Neural cell (in vitro differentiated cells): ENCODE results near the gene COL13A1. TPM values are rescaled to one million over a fixed set of nuclear protein-coding genes. Genes with fewer than 3 reads are reported as not detected.

Source experiments
- H2AFZ ChIP-seq: fragments of 200-600, 300-800 bp; sonication (generic), shearing (Covaris generic); 2 replicates; pipeline ENCODE4 v1.6.0; 2014; ENCODE audit warnings: low read depth, mild to moderate bottlenecking, antibody characterized with exemption, low read length, moderate library complexity
- H3F3A ChIP-seq: fragments of 200-600 bp; shearing (Covaris generic); 2 replicates; pipeline ENCODE4 v1.6.1; 2016; ENCODE audit warnings: mild to moderate bottlenecking, moderate library complexity, mixed read lengths, antibody characterized with exemption, low read length; ENCODE audit not compliant: insufficient read depth, poor library complexity, severe bottlenecking
- H3K27ac ChIP-seq: fragments of 200-600, 300-800 bp; sonication (generic), shearing (Covaris generic); 2 replicates; pipeline ENCODE4 v1.5.1; 2014; ENCODE audit warnings: mild to moderate bottlenecking, low read length, moderate library complexity
- H3K27me3 ChIP-seq: fragments of 300-800, 200-600 bp; sonication (generic), shearing (Covaris generic); 2 replicates; pipeline ENCODE4 v1.6.0; 2014; ENCODE audit warnings: mild to moderate bottlenecking, low read depth, low read length, moderate library complexity; ENCODE audit not compliant: insufficient read depth
- H3K36me3 ChIP-seq: fragments of 300-800, 200-600 bp; sonication (generic), shearing (Covaris generic); 2 replicates; pipeline ENCODE4 v1.5.1; 2014; ENCODE audit warnings: mild to moderate bottlenecking, antibody characterized with exemption, low read length, moderate library complexity; ENCODE audit not compliant: insufficient read depth
- H3K4me2 ChIP-seq: fragments of 300-800, 200-600 bp; sonication (generic), shearing (Covaris generic); 2 replicates; pipeline ENCODE4 v1.6.0; 2014; ENCODE audit warnings: mild to moderate bottlenecking, low read length
- H3K4me3 ChIP-seq: fragments of 300-800, 200-600 bp; sonication (generic), shearing (Covaris generic); 2 replicates; pipeline ENCODE4 v1.5.1; 2014; ENCODE audit warnings: mild to moderate bottlenecking, low read length, moderate library complexity
- H3K79me2 ChIP-seq: fragments of 200-600 bp; shearing (Covaris generic); replicated peaks from 2 replicates; pipeline ENCODE4 v1.6.0; 2014; ENCODE audit warnings: mild to moderate bottlenecking, low read length, moderate library complexity; ENCODE audit not compliant: insufficient read depth
- H3K9ac ChIP-seq: fragments of 300-800, 200-600 bp; sonication (generic), shearing (Covaris generic); 2 replicates; pipeline ENCODE4 v1.6.1; 2016; ENCODE audit warnings: mild to moderate bottlenecking, low read length, mixed read lengths
- H3K9me2 ChIP-seq: fragments of 200-600 bp; shearing (Covaris generic); 2 replicates; pipeline ENCODE4 v1.6.1; 2016; ENCODE audit warnings: mild to moderate bottlenecking, low read length, mixed read lengths; ENCODE audit not compliant: insufficient read depth
- H3K9me3 ChIP-seq: fragments of 200-600, 300-800 bp; sonication (generic), shearing (Covaris generic); 2 replicates; pipeline ENCODE4 v1.6.1; 2016; ENCODE audit warnings: mild to moderate bottlenecking, mixed run types, low read length, moderate library complexity, mixed read lengths
- H4K20me1 ChIP-seq: fragments of 200-600 bp; shearing (Covaris generic); 2 replicates; pipeline ENCODE4 v1.6.1; 2016; ENCODE audit warnings: mild to moderate bottlenecking, mixed run types; ENCODE audit not compliant: insufficient read depth
- EP300 ChIP-seq: fragments of 450-650 bp; conservative IDR thresholded peaks from 2 replicates; pipeline ENCODE4 v1.6.1; 2014; ENCODE audit warnings: antibody characterized with exemption, mild to moderate bottlenecking, moderate library complexity; ENCODE audit not compliant: poor library complexity, severe bottlenecking
- EZH2 ChIP-seq: fragments of 200-600, 300-800 bp; shearing (Covaris generic), sonication (generic); IDR thresholded peaks from 2 replicates; pipeline ENCODE4 v1.6.1; 2014; ENCODE audit warnings: antibody characterized with exemption, low read length, borderline replicate concordance, mild to moderate bottlenecking; ENCODE audit not compliant: insufficient read depth, poor library complexity, severe bottlenecking
- MXI1 ChIP-seq: fragments of 450-650 bp; conservative IDR thresholded peaks from 2 replicates; pipeline ENCODE4 v1.6.1; 2014; ENCODE audit warnings: antibody characterized with exemption, mild to moderate bottlenecking; ENCODE audit not compliant: poor library complexity, severe bottlenecking
- POLR2AphosphoS5 ChIP-seq: IDR thresholded peaks from 2 replicates; pipeline ENCODE4 v1.6.1; 2012
- RAD21 ChIP-seq: fragments of 450-650 bp; conservative IDR thresholded peaks from 2 replicates; pipeline ENCODE4 v1.6.1; 2014; ENCODE audit warnings: antibody characterized with exemption, mild to moderate bottlenecking, moderate library complexity
- REST ChIP-seq: IDR thresholded peaks from 2 replicates; pipeline ENCODE4 v1.6.1; 2012; ENCODE audit warnings: borderline replicate concordance
- SMC3 ChIP-seq: fragments of 450-650 bp; conservative IDR thresholded peaks from 2 replicates; pipeline ENCODE4 v1.6.1; 2014; ENCODE audit warnings: antibody characterized with exemption, mild to moderate bottlenecking, moderate library complexity; ENCODE audit not compliant: poor library complexity
- TAF1 ChIP-seq: IDR thresholded peaks from 2 replicates; pipeline ENCODE4 v1.6.1; 2012; ENCODE audit warnings: low read depth
- polyA plus RNA-seq: library from polyadenylated mRNA; depleted of rRNA; stranded (reverse); fragments of >200 nt; gene quantifications from 2 replicates; pipeline ENCODE4 v1.2.3, GENCODE V29; 2014
- TF ChIP-seq, protein P1 (sequence below): fragments of 450-650 bp; IDR thresholded peaks from 2 replicates; pipeline ENCODE4 v1.5.1; 2014; ENCODE audit warnings: antibody characterized with exemption, mild to moderate bottlenecking, moderate library complexity; ENCODE audit not compliant: poor library complexity, severe bottlenecking

COL13A1 gene
- polyA plus RNA-seq, 1 donor from 2014 or later = 4.7 TPM

GRCh38 chr10:69756279-69756678 lies 45.4 kb upstream of the COL13A1 start:
- H4K20me1 ChIP-seq = no peaks in the 10 kb centered on the region
- H3K27me3 ChIP-seq = no peaks in the 10 kb centered on the region
- H3K9me2 ChIP-seq = no peaks in the 10 kb centered on the region
- H2AFZ ChIP-seq = no peak overlapping the region
- TF ChIP-seq, protein P1, sequence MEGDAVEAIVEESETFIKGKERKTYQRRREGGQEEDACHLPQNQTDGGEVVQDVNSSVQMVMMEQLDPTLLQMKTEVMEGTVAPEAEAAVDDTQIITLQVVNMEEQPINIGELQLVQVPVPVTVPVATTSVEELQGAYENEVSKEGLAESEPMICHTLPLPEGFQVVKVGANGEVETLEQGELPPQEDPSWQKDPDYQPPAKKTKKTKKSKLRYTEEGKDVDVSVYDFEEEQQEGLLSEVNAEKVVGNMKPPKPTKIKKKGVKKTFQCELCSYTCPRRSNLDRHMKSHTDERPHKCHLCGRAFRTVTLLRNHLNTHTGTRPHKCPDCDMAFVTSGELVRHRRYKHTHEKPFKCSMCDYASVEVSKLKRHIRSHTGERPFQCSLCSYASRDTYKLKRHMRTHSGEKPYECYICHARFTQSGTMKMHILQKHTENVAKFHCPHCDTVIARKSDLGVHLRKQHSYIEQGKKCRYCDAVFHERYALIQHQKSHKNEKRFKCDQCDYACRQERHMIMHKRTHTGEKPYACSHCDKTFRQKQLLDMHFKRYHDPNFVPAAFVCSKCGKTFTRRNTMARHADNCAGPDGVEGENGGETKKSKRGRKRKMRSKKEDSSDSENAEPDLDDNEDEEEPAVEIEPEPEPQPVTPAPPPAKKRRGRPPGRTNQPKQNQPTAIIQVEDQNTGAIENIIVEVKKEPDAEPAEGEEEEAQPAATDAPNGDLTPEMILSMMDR = no peak
- TF ChIP-seq MXI1 = no peak
- TF ChIP-seq EZH2 = no peak
- TF ChIP-seq POLR2AphosphoS5 = no peak
- no peak for TF ChIP-seq EP300
- no peak for TF ChIP-seq REST
- no peak for TF ChIP-seq RAD21
- no peak for TF ChIP-seq TAF1
- TF ChIP-seq SMC3 = no peak
- no peaks in the 10 kb centered on the region for H3K36me3 ChIP-seq
- H3K9me3 ChIP-seq = no peaks in the 10 kb centered on the region
- H3K4me3 ChIP-seq = no peak overlapping the region
- H3K9ac ChIP-seq = no peak overlapping the region
- H3K4me2 ChIP-seq = no peak overlapping the region
- no peak overlapping the region for H3K27ac ChIP-seq
- no peaks in the 10 kb centered on the region for H3K79me2 ChIP-seq
- no peaks in the 10 kb centered on the region for H3F3A ChIP-seq

GRCh38 chr10:69757206-69757552 lies 44.5 kb upstream of the COL13A1 start:
- Histone ChIP-seq H3K9me3 (no peaks in the 10 kb centered on the region), H3K4me2 (no peak overlapping the region), H3K9ac (no peak overlapping the region), H3K79me2 (no peaks in the 10 kb centered on the region), H3K36me3 (no peaks in the 10 kb centered on the region), H3K9me2 (no peaks in the 10 kb centered on the region), H3K4me3 (no peak overlapping the region), H2AFZ (no peak overlapping the region), H4K20me1 (no peaks in the 10 kb centered on the region), H3K27me3 (no peaks in the 10 kb centered on the region), H3F3A (no peaks in the 10 kb centered on the region), H3K27ac (no peak overlapping the region)
- TF ChIP-seq EZH2 (no peak), MXI1 (no peak), RAD21 (no peak), EP300 (no peak), TAF1 (no peak)
- TF ChIP-seq, protein P1 = no peak
